Transverse colon (tissue), 4 donors: ENCODE results near the gene TMBIM6. TPM values are rescaled to one million over a fixed set of nuclear protein-coding genes. Genes with fewer than 3 reads are reported as not detected.

Experiments
- DNase-seq: peaks from one replicate; pipeline ENCODE4 v3.0.0-alpha.2; 2019
- H3K27ac ChIP-seq, 4 donors: fragments of 200-600 bp; sonication (generic); 2 replicates each; pipeline ENCODE4 v1.5.1; 2016 to 2018; ENCODE audit warnings: inconsistent platforms in 4 of 4
- H3K27me3 ChIP-seq: fragments of 200-600 bp; sonication (generic); 2 replicates; pipeline ENCODE4 v1.5.1; 2017; ENCODE audit warnings: inconsistent platforms
- H3K36me3 ChIP-seq, 4 donors: fragments of 200-600 bp; sonication (generic); 2 replicates each; pipeline ENCODE4 v1.5.1; 2017 to 2019; ENCODE audit warnings: inconsistent platforms in 4 of 4
- H3K4me1 ChIP-seq, 4 donors: fragments of 200-600 bp; sonication (generic); 2 replicates each; pipeline ENCODE4 v1.5.1; 2017 to 2020; ENCODE audit warnings: inconsistent platforms in 4 of 4
- H3K4me3 ChIP-seq, 4 donors: fragments of 200-600 bp; sonication (generic); 1 replicate in 1 of 4; 2 replicates in 3 of 4; pipeline versions ENCODE4 v1.5.1 to v1.6.1; 2017 to 2019; ENCODE audit warnings: inconsistent platforms in 4 of 4
- H3K9me3 ChIP-seq, 2 donors: fragments of 200-600 bp; sonication (generic); 2 replicates each; pipeline ENCODE4 v1.5.1; 2017 to 2019; ENCODE audit warnings: inconsistent platforms in 2 of 2
- CTCF ChIP-seq, 5 experiments: fragments of 200-600 bp in 3 of 5; fragments of 450-650 bp in 2 of 5; sonication (generic) in 3 of 5; IDR thresholded peaks; 1 replicate in 2 of 5; 2 replicates in 3 of 5; pipeline ENCODE4 v1.5.1; 2016 to 2017; ENCODE audit warnings: antibody characterized with exemption in 5 of 5, inconsistent platforms in 3 of 5, mild to moderate bottlenecking in 2 of 5, moderate library complexity in 1 of 5
- EP300 ChIP-seq: sonication (generic); formaldehyde crosslinking; IDR thresholded peaks from one replicate; pipeline ENCODE4 v1.6.1; 2017; ENCODE audit warnings: antibody characterized with exemption, low read depth
- POLR2A ChIP-seq: fragments of 450-650 bp; IDR thresholded peaks from one replicate; pipeline ENCODE4 v1.6.1; 2016; ENCODE audit warnings: antibody characterized with exemption, mild to moderate bottlenecking, moderate library complexity
- POLR2AphosphoS5 ChIP-seq, 3 donors: sonication (generic); formaldehyde crosslinking; IDR thresholded peaks; one replicate each; pipeline ENCODE4 v1.6.1; 2016; ENCODE audit warnings: antibody characterized with exemption in 3 of 3
- WGBS, 2 donors: methylation state at CpG; one replicate each; pipeline ENCODE4 v1.1.5; 2018; ENCODE audit warnings: low coverage in 1 of 2; 5-methylcytosine and 5-hydroxymethylcytosine counted together
- in situ Hi-C, 4 donors: fragments of 200-750 bp; cut with MboI; loops; one replicate each; pipeline versions ENCODE4 v1.15.0 to v1.15.1; 2017; ENCODE audit warnings: low sequenced_read_pairs in 3 of 4, low pct_ligation_motif_present in 1 of 4, low pct_unique_long_range_greater_than_20kb in 1 of 4
- intact Hi-C: fragments of 100-400 bp; cut with DNase I; formaldehyde crosslinking; loops from one replicate; pipeline ENCODE4 v1.15.1; 2023; ENCODE audit warnings: low total_unique reads
- total RNA-seq, 4 donors: library from RNA; depleted of rRNA; stranded (reverse); fragments of >200 nt; gene quantifications; one replicate each; pipeline ENCODE4 v1.1.0, GENCODE V29; 2016

The TMBIM6 gene
- total RNA-seq, 4 donors from 2014 or later, result 234 to 709 (median 558) TPM

- H3K27me3 ChIP-seq, result no peaks in the 10 kb centered on the region
- no peak overlapping the region for H3K4me3 ChIP-seq
- H3K36me3 ChIP-seq, result no peaks in the 10 kb centered on the region
- TF ChIP-seq CTCF (IDR thresholded peaks at IDR 0.05) (no peak), EP300 (no peak), POLR2A (no peak), POLR2AphosphoS5 (IDR thresholded peaks at IDR 0.05) (no peak)
- in situ Hi-C loops, result no loop called here
- intact Hi-C loops, result no loop called here
- H3K9me3 ChIP-seq, result no peaks in the 10 kb centered on the region
- no peak for DNase-seq
- 79 to 83% methylated on average over 4 to 7 of the region's 7 CpGs for WGBS, 2 donors
- no peak overlapping the region for H3K27ac ChIP-seq
- peaks cover 5 to 21% (median 11%) of the 10 kb centered on the region in 4 donors for H3K4me1 ChIP-seq
Measured at GRCh38 chr12:49806877-49807276, 65.5 kb downstream of the TMBIM6 start.

GRCh38 chr12:49807991-49808580 is 66.7 kb downstream of the TMBIM6 start:
- TF ChIP-seq EP300, result no peak
- no peak for TF ChIP-seq POLR2A
- no peak for TF ChIP-seq POLR2AphosphoS5 (IDR thresholded peaks at IDR 0.05)
- no peak for TF ChIP-seq CTCF (IDR thresholded peaks at IDR 0.05)
- 88 to 92% methylated on average over 8 to 12 of the region's 12 CpGs for WGBS, 2 donors
- intact Hi-C loops, result no loop called here
- no peaks in the 10 kb centered on the region for H3K36me3 ChIP-seq
- H3K27ac ChIP-seq, result peak overlapping the region in 3 of 4 donors; percentile 6 to 73 (median 68)
- no peaks in the 10 kb centered on the region for H3K9me3 ChIP-seq
- H3K4me1 ChIP-seq, result peaks cover 5 to 21% (median 11%) of the 10 kb centered on the region in 4 donors
- no peak overlapping the region for H3K4me3 ChIP-seq
- H3K27me3 ChIP-seq, result no peaks in the 10 kb centered on the region
- no peak for DNase-seq
- in situ Hi-C loops, result no loop called here

GRCh38 chr12:49808686-49809380 is 67.5 kb downstream of the TMBIM6 start:
- intact Hi-C loops, result no loop called here
- 67% methylated on average over 13 of the region's 14 CpGs; no CpG with 5 or more reads in 1 of the 2 donors for WGBS, 2 donors

More at GRCh38 chr12:49808686-49809380, 67.5 kb downstream of the TMBIM6 start:
- Histone ChIP-seq H3K27me3 (no peaks in the 10 kb centered on the region), H3K9me3 (no peaks in the 10 kb centered on the region), H3K36me3 (no peaks in the 10 kb centered on the region), H3K4me1 (peaks cover 5 to 21% (median 11%) of the 10 kb centered on the region in 4 donors), H3K27ac (peak overlapping the region; percentile 59 to 73 (median 68)), H3K4me3 (no peak overlapping the region)
- no peak for DNase-seq
- in situ Hi-C loops, result no loop called here
- TF ChIP-seq CTCF (IDR thresholded peaks at IDR 0.05) (no peak), POLR2A (no peak), EP300 (no peak), POLR2AphosphoS5 (IDR thresholded peaks at IDR 0.05) (no peak)
